Stimulated activated CD4-positive, alpha-beta T cell treated with anti-CD3 and anti-CD28 coated beads, Interleukin-1b, Interleukin-23, amount 100 ng/mL, for 4 hours (primary cell): ENCODE results near the gene PIGC.

Experiments
- DNase-seq, 2 donors: peaks; one replicate each; pipeline ENCODE4 v3.0.0-alpha.2; 2020; ENCODE audit warnings: low read depth in 2 of 2

PIGC gene

DNA sequence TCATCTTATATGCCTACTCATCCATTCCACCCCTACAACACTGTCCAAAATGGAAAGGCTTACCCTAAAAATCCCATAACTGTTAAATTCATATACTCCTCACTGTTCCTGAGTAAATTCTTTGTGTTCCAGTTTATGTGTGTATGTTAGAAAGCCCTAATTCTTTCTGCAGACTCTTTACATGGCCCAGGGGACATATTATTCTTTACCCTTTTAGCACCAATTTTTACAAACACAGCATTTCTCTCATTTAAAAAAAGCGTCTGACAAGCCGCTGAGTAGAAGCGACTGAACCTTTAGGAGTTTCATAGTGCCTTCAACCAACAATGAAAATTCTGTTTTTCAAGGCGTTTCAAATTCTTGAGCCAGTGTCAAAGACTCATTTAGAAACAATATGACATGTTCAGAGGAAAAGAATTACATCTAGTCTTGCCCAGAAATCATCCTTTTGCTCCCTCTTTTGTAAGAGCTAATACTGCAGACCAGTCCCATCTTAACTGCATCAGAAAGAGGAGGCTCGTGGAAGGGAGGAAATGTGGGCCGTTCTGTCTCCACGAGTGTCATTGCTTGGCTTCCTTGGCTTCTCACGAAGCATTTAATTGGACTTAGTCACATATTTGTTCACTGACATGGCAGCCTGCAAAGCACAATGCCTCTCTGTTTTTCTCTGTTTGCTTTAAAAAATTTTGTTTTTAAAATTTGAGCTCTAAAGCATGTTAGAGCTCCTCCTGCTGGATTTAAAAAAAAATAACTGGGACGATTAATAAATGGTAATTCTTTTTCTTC is 44.7 kb downstream of the PIGC start:
- DNase-seq: peak in 1 of 2 donors; percentile 14

GRCh38 chr1:172398193-172398592 is 45.7 kb downstream of the PIGC start:
- DNase-seq: no peak

DNA sequence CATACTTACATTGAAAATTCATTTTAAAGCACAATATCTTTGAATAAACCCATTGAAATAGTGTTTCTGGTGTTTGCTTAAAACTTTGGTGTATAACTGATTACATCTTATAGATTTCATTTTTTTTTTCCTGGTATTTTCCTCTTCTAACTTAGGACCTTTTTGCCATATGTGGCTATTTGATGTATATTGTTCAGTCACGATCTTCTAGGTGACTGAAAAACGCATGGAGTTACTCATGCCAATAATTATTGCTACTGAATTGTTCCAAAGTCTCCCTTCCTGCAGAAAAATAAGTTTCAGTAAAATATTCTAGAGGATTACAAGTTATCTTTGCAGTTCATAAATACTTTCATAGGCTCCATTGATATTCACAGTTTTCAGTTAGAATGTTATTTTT is 46.2 kb downstream of the PIGC start:
- DNase-seq: no peak

GRCh38 chr1:172397221-172397620 is 46.6 kb downstream of the PIGC start:
- DNase-seq: no peak

GRCh38 chr1:172395576-172395975 is 48.3 kb downstream of the PIGC start:
- no peak for DNase-seq

- no peak for DNase-seq
Measured at GRCh38 chr1:172394811-172395210, 49.1 kb downstream of the PIGC start.

- peak; percentile 36 to 45 for DNase-seq
Measured at GRCh38 chr1:172394141-172394751, 49.6 kb downstream of the PIGC start.

DNA sequence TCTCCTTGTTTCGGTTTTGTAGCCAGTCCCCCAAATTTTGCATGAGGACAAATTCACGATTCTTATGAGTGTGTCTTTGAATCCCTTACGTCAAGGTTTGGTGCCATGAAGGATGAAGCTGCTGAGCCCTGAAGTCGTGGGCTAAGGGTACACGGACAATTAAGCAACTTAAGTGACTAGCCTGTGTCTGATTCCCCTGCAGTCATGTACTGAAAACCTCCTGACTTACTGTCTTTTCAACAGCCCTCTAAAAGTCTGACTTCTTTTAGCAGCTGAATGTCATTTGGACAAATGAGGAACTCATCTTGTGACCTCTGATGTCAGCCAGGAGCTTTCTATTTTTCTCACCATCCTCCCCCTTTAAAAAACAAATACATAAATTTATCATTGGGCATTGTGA is 50.5 kb downstream of the PIGC start:
- no peak for DNase-seq

- no peak for DNase-seq
Measured at GRCh38 chr1:172391976-172392375, 51.9 kb downstream of the PIGC start.
